Upper lobe of right lung (tissue), 1 donor: ENCODE data around the gene RCBTB2. TPM values are rescaled to one million over a fixed set of nuclear protein-coding genes. Genes with fewer than 3 reads are reported as not detected.
A peak's percentile ranks its signal among the peaks of the same experiment; 100 is the strongest.

Source experiments
- ATAC-seq: fragments of 200-7000 bp; cut with Tn5 transposase; one replicate; pipeline ENCODE4 v1.9.1; 2020; ENCODE audit warnings: mild to moderate bottlenecking, moderate library complexity
- DNase-seq: peaks from one replicate; pipeline ENCODE4 v3.0.0-alpha.2; 2020
- H3K27ac ChIP-seq: fragments of 200-600 bp; one replicate; pipeline ENCODE4 v1.8.0; 2022
- H3K27me3 ChIP-seq: fragments of 200-600 bp; one replicate; pipeline ENCODE4 v1.8.0; 2022; ENCODE audit warnings: mild to moderate bottlenecking
- H3K36me3 ChIP-seq: fragments of 200-600 bp; one replicate; pipeline ENCODE4 v1.8.0; 2022
- H3K4me1 ChIP-seq: fragments of 200-600 bp; one replicate; pipeline ENCODE4 v1.8.0; 2022
- H3K4me3 ChIP-seq: fragments of 200-600 bp; one replicate; pipeline ENCODE4 v1.8.0; 2022; ENCODE audit warnings: mild to moderate bottlenecking
- H3K9me3 ChIP-seq: fragments of 200-600 bp; one replicate; pipeline ENCODE4 v1.8.0; 2022
- CTCF ChIP-seq: fragments of 200-600 bp; IDR thresholded peaks from one replicate; pipeline ENCODE4 v1.8.0; 2022; ENCODE audit warnings: antibody characterized with exemption
- intact Hi-C: fragments of 100-400 bp; cut with DNase I; formaldehyde crosslinking; loops from one replicate; pipeline ENCODE4 v1.11.0; 2022
- total RNA-seq: library from RNA; stranded (reverse); fragmentation: NEBNext Ultra II Directional; extraction: Animal tissue kit (Norgen Biotek cat#: 25700); gene quantifications from one replicate; pipeline ENCODE4 v1.2.1, GENCODE V29; 2021
- donor health status: DM: no; HTN: yes; CAD: no; lungs with severe emphysema.

Gene RCBTB2
- total RNA-seq, 1 donor from 2014 or later: 18.4 TPM

- Histone ChIP-seq H3K36me3 (no peaks in the 10 kb centered on the region), H3K27me3 (no peaks in the 10 kb centered on the region), H3K27ac (peak overlapping the region; percentile 40), H3K9me3 (no peaks in the 10 kb centered on the region), H3K4me3 (no peak overlapping the region), H3K4me1 (peaks cover 46% of the 10 kb centered on the region)
- DNase-seq (no peak), ATAC-seq (no peak)
- no peak for TF ChIP-seq CTCF
- intact Hi-C loops: no loop called here
Observed at GRCh38 chr13:48573213-48574007, 40.5 kb upstream of the RCBTB2 start.

- ATAC-seq: peak; percentile 22
- peaks cover 58% of the 10 kb centered on the region for H3K4me1 ChIP-seq
Observed at GRCh38 chr13:48571126-48571913, 38.4 kb upstream of the RCBTB2 start.

GRCh38 chr13:48570216-48570828 lies 37.4 kb upstream of the RCBTB2 start:
- DNase-seq (no peak), ATAC-seq (peak; percentile 79)
- peak overlapping the region; percentile 84 for H3K27ac ChIP-seq
- no peak overlapping the region for H3K4me3 ChIP-seq
- no peaks in the 10 kb centered on the region for H3K9me3 ChIP-seq
- no peak for TF ChIP-seq CTCF
- no peaks in the 10 kb centered on the region for H3K36me3 ChIP-seq
- peaks cover 58% of the 10 kb centered on the region for H3K4me1 ChIP-seq
- H3K27me3 ChIP-seq: no peaks in the 10 kb centered on the region
- intact Hi-C loops: no loop called here

More at GRCh38 chr13:48571126-48571913, 38.4 kb upstream of the RCBTB2 start:
- H3K27me3 ChIP-seq: no peaks in the 10 kb centered on the region
- intact Hi-C loops: no loop called here
- no peaks in the 10 kb centered on the region for H3K9me3 ChIP-seq
- DNase-seq: no peak
- peak overlapping the region; percentile 84 for H3K27ac ChIP-seq
- peak overlapping the region; percentile 25 for H3K4me3 ChIP-seq
- H3K36me3 ChIP-seq: no peaks in the 10 kb centered on the region
- no peak for TF ChIP-seq CTCF

DNA sequence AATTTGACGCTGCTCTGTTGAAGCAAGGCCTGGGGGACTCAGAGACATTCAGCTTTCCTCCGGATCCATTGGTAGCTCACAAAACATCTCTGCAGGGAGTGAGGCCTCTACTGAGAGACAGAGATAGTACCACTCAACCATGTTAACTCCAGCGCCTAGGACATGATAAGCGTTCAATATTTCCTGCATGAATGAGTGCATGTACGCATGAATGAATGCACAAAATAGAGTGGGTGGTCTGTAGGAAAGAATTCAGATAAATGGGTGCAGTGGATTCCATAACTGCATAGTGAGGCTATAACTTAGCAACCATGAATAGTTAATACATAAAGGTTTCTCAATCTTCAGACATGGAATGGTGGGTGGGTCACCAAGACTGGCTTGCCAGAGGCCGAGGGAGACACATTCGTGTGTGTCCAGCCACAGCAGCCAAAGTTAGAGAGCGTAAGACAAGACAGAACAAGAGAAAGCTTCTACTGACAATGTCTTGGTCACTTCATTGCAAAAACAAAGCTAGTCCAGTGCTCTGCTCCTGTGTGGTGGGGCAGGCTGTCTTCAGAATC lies 36.3 kb upstream of the RCBTB2 start:
- no peaks in the 10 kb centered on the region for H3K9me3 ChIP-seq
- ATAC-seq (no peak), DNase-seq (no peak)
- no peaks in the 10 kb centered on the region for H3K36me3 ChIP-seq
- intact Hi-C loops: no loop called here
- H3K27ac ChIP-seq: peak overlapping the region; percentile 84
- H3K27me3 ChIP-seq: no peaks in the 10 kb centered on the region
- no peak for TF ChIP-seq CTCF
- peaks cover 60% of the 10 kb centered on the region for H3K4me1 ChIP-seq
- no peak overlapping the region for H3K4me3 ChIP-seq

DNA sequence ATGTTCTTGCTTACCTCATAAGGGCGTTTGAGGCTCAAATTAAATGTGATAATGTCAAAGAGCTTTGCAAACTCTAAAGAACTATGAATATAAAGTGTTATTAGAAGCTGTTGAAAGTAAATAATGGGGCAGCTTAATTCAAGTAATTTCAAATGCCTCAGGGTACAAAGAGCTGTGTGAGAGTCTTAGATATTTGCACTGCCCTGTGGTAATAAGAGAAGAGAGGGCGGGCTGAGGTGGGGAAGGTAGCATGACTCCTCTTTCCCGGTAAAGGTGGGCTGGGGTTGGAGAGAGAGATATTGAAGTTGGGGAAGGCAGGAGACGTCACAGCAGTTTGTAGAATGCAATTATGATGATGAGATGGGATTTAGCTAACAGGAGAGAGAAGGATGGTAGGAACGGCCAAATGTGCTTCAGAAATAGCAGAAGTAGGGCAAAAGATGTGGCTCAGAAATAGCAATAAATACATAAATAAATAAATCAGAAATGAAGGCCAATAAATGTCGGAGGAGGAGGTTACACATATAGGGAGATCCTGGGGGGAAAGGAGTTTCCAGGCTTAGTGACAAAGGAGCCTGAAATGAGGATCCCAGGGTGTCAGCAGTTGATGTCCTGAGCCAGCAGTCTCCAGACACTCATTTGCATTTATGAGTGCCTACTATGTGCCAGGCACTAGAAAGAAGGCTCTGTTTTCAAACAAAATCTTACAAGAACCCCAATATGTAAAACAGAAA lies 35.7 kb upstream of the RCBTB2 start:
- Histone ChIP-seq H3K9me3 (no peaks in the 10 kb centered on the region), H3K27ac (peak overlapping the region; percentile 84), H3K36me3 (no peaks in the 10 kb centered on the region), H3K4me3 (no peak overlapping the region), H3K27me3 (no peaks in the 10 kb centered on the region), H3K4me1 (peaks cover 61% of the 10 kb centered on the region)
- no peak for TF ChIP-seq CTCF
- no peak for ATAC-seq
- intact Hi-C loops: no loop called here
- no peak for DNase-seq
